ENCODE data around the gene PXMP2.
"Not testable (repeated sequence)": the region's sequence is repeated elsewhere in the genome, so short reads cannot be mapped to it uniquely, and the experiment has no call there.

The PXMP2 gene

DNA sequence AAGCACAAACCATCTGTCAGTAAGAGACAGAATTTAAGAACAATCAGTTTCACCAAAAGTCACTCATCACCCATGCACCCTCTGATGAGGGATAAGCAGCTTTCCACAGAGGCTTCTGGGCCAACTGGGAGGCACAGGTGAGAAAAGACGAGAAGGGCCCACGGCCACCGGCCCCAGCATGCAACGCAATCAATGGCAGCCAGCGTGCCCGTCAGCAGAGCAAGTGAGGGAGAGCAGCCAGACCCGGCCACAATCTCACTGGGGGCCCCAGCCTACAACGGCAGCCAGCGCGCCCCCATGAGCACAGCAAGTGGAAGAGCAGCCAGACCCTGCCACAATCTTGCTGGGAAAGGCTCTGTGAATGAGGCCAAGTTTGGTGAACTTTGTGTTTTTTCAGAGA is 60.9 kb downstream of the PXMP2 start:
- Mint-ChIP-seq H3K4me3 (no peak overlapping the region), H3K27me3 (ENCODE audit: low read depth) (no peaks in the 10 kb centered on the region)

DNA sequence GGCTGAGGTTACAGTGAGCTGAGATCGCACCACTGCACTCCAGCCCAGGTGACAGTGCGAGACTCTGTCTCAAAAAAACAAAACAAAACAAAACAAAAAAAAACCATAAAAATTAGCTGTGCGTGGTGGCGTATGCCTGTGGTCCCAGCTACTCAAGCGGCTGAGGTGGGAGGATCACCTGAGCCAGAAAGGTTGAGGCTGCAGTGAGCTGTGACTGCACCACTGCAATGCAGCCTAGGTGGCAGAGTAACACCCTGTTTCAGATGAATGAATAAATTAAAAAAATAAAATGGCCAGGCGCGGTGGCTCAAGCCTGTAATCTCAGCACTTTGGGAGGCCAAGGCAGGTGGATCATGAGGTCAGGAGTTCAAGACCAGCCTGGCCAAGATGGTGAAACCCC is 66.3 kb downstream of the PXMP2 start:
- not testable (repeated sequence) for H3K4me1 Mint-ChIP-seq (ENCODE audit: low read depth); H3K4me3 Mint-ChIP-seq; H3K9me3 Mint-ChIP-seq; DNase-seq (ENCODE audit: low spot score); H3K27me3 Mint-ChIP-seq (ENCODE audit: low read depth); H3K27ac Mint-ChIP-seq
- peaks cover 35% of the 10 kb centered on the region for H3K36me3 Mint-ChIP-seq (ENCODE audit: low read depth)

More for the DNA sequence above, 60.9 kb downstream of the PXMP2 start:
- Mint-ChIP-seq H3K36me3 (ENCODE audit: low read depth) (peaks cover 57% of the 10 kb centered on the region), H3K4me1 (ENCODE audit: low read depth) (no peaks in the 10 kb centered on the region), H3K9me3 (no peaks in the 10 kb centered on the region), H3K27ac (no peak overlapping the region)
- DNase-seq (ENCODE audit: low spot score): no peak

DNA sequence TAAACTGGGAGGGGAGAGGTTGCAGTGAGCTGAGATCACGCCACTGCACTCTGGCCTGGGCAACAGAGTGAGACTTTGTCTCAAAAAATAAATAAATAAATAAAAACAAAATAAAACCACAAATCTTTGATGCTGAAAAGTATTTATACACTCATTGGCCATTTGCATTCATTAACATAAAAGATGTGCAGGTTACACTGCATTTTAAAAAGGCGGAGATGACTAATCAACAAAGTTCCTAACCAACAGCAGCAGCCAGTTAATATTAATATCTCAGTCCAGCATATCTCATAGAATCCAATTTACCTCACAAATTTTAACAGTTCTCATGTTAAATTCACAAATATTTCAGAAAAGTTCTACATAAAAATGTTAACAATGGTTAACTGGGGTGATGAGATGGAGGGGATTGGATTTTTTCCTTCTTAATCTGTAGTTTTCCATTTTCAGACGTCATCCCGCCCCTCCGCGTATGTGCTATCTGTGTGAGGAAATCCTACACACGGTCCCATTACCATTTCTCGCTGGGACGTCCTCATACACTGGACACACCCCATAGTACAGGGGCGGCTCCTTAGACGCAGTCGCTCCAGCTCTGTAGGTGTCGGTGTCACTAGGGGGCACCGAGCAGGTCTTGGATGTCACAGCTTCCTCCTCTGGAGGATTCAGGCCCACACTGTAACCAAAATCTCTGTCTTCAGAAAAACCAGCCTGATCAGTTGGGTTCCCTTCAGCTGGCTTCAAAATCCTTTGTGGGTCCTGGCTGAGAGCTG is 67.0 kb downstream of the PXMP2 start:
- Mint-ChIP-seq H3K9me3 (no peaks in the 10 kb centered on the region), H3K4me1 (ENCODE audit: low read depth) (peaks cover 6% of the 10 kb centered on the region), H3K27ac (no peak overlapping the region), H3K36me3 (ENCODE audit: low read depth) (peaks cover 36% of the 10 kb centered on the region), H3K4me3 (no peak overlapping the region), H3K27me3 (ENCODE audit: low read depth) (no peaks in the 10 kb centered on the region)
- DNase-seq (ENCODE audit: low spot score): no peak

Data from T-helper 2 cell treated with Interferon-gamma antibody and Interleukin-4, amounts not matched to agents 5 μg/mL and 100 μg/mL, for 36 hours (primary cell).